ENCODE measurements around the gene PDPK1.

PDPK1 gene

GRCh38 chr16:2587891-2588565 is 50.2 kb downstream of the PDPK1 start:
- TF ChIP-seq, protein P1, sequence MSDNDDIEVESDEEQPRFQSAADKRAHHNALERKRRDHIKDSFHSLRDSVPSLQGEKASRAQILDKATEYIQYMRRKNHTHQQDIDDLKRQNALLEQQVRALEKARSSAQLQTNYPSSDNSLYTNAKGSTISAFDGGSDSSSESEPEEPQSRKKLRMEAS (IDR thresholded peaks at IDR 0.05): no peak
- TF ChIP-seq CEBPB (IDR thresholded peaks at IDR 0.05) (no peak), ZBTB7A (IDR thresholded peaks at IDR 0.05; ENCODE audit: low read depth) (no peak), TCF12 (IDR thresholded peaks at IDR 0.05; ENCODE audit: low read depth) (no peak), EP300 (IDR thresholded peaks at IDR 0.05; ENCODE audit: borderline replicate concordance) (no peak), RAD21 (IDR thresholded peaks at IDR 0.05; ENCODE audit: low read depth) (no peak), YY1 (IDR thresholded peaks at IDR 0.05; ENCODE audit: low read depth) (no peak), CREB1 (IDR thresholded peaks at IDR 0.05; ENCODE audit: low read depth) (no peak), EGR1 (IDR thresholded peaks at IDR 0.05) (no peak), TAF1 (IDR thresholded peaks at IDR 0.05; ENCODE audit: low read depth) (no peak), REST (IDR thresholded peaks at IDR 0.05; ENCODE audit: low read depth) (no peak), NFIC (IDR thresholded peaks at IDR 0.05) (no peak), FOXM1 (IDR thresholded peaks at IDR 0.05; ENCODE audit: borderline replicate concordance, low read depth) (no peak)

DNA sequence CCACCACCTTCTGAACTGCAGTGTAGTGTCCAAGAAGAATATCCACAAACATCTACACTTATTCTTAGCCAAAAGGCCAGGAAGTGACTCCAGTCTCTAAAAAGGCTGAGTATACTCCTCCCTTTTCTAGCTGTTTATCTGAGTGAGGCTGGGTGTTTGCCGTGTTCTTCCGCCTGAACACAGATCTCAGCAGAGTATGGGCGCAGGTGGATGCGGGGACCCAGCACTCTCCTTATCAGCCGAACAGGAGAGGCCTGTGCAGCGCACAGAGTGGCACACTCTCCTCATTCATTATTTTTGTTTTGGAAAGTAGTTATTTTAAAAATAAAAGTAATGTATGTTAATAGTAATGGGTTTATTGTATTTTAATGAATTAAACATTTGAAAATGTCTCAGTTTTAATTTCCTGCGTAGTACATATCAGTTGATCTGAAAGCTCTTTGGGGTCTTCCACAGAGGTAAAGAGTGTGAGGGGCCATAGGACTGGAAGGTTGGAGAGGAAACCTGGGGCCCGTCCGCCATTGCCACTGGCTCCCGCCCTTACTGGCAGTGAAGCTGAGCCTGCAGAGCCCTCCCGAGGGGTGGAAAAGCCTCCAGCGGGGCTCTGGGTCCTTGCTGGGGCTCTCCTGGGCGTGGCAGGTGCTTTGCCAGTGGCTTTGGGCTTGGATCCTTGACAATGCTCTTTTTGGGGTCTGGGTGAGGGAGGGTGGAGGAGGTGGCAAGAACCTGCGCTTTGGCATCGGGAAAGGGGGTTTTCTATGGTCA is 53.8 kb downstream of the PDPK1 start:
- TF ChIP-seq RAD21 (IDR thresholded peaks at IDR 0.05; ENCODE audit: low read depth): no peak
- no peak for TF ChIP-seq EGR1 (IDR thresholded peaks at IDR 0.05)
- TF ChIP-seq TEAD4 (IDR thresholded peaks at IDR 0.05): no peak
- TF ChIP-seq TCF12 (IDR thresholded peaks at IDR 0.05; ENCODE audit: low read depth): no peak
- no peak for TF ChIP-seq ZBTB7A (IDR thresholded peaks at IDR 0.05; ENCODE audit: low read depth)
- no peak for TF ChIP-seq EP300 (IDR thresholded peaks at IDR 0.05; ENCODE audit: borderline replicate concordance)
- TF ChIP-seq NFIC (IDR thresholded peaks at IDR 0.05): no peak
- no peak for TF ChIP-seq FOXM1 (IDR thresholded peaks at IDR 0.05; ENCODE audit: borderline replicate concordance, low read depth)

- TF ChIP-seq EGR1 (IDR thresholded peaks at IDR 0.05) (no peak), USF1 (IDR thresholded peaks at IDR 0.05) (no peak), FOXM1 (IDR thresholded peaks at IDR 0.05; ENCODE audit: borderline replicate concordance, low read depth) (no peak), EP300 (IDR thresholded peaks at IDR 0.05; ENCODE audit: borderline replicate concordance) (no peak), ZBTB7A (IDR thresholded peaks at IDR 0.05; ENCODE audit: low read depth) (no peak), RAD21 (IDR thresholded peaks at IDR 0.05; ENCODE audit: low read depth) (no peak), TAF1 (IDR thresholded peaks at IDR 0.05; ENCODE audit: low read depth) (no peak), TEAD4 (IDR thresholded peaks at IDR 0.05) (no peak), YY1 (IDR thresholded peaks at IDR 0.05; ENCODE audit: low read depth) (no peak), CREB1 (IDR thresholded peaks at IDR 0.05; ENCODE audit: low read depth) (no peak), NFIC (IDR thresholded peaks at IDR 0.05) (no peak), TCF12 (IDR thresholded peaks at IDR 0.05; ENCODE audit: low read depth) (no peak), REST (IDR thresholded peaks at IDR 0.05; ENCODE audit: low read depth) (no peak), CEBPB (IDR thresholded peaks at IDR 0.05) (no peak)
- TF ChIP-seq, protein P1 (IDR thresholded peaks at IDR 0.05): no peak
These were observed 55.0 kb downstream of the PDPK1 start for GRCh38 chr16:2592786-2593185.

DNA sequence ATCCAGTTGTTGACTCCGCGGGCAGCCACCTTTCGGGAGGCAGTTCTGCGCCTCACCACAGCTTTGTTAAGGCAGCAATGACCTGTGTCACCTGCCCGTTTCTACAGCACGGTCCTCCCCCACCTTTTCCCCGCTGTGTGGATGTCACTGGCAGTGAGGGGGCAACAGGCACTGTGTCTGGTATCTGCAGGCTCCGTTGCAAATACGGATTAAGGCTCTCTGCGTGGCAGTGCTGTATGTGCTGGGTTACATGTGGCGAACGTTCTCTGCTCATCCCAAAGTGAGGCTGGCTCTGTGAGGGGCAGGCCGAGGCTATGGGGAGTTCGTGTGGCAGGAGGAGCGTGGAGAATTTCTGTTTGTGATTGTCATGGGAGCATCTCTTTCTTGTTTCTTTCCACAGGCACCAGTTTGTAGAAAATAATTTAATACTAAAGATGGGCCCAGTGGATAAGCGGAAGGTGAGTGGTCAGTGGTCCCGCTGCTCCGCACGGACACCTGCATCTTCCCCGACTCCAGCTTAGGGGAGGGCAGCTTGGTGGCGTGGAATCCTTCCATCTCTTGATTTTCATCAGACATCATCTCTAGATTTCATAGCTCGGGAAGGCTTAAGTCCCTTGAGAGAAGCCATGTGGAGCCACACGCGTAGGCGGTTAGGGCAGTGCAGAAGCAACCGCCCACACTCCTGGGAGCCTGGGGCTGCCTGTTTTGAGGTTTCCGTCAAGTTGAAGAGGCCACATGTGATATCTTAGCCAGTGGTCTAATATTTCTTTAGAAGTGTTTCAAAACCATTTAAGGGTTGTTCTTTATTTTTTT is 57.8 kb downstream of the PDPK1 start:
- TF ChIP-seq CEBPB (IDR thresholded peaks at IDR 0.05) (no peak), TCF12 (IDR thresholded peaks at IDR 0.05; ENCODE audit: low read depth) (no peak), TEAD4 (IDR thresholded peaks at IDR 0.05) (no peak), REST (IDR thresholded peaks at IDR 0.05; ENCODE audit: low read depth) (no peak), TAF1 (IDR thresholded peaks at IDR 0.05; ENCODE audit: low read depth) (no peak), ZBTB7A (IDR thresholded peaks at IDR 0.05; ENCODE audit: low read depth) (no peak), EP300 (IDR thresholded peaks at IDR 0.05; ENCODE audit: borderline replicate concordance) (no peak), CREB1 (IDR thresholded peaks at IDR 0.05; ENCODE audit: low read depth) (no peak), USF1 (IDR thresholded peaks at IDR 0.05) (no peak), YY1 (IDR thresholded peaks at IDR 0.05; ENCODE audit: low read depth) (no peak)
